Middle frontal gyrus (tissue), 1 donor: Measurements from ENCODE around the gene STX16.

Experiments
- DNase-seq: peaks from one replicate; pipeline ENCODE4 v3.0.0-alpha.2; 2015; ENCODE audit warnings: low spot score; ENCODE audit errors: extremely low spot score

The STX16 gene

GRCh38 chr20:58675641-58676040 lies 24.6 kb downstream of the STX16 start:
- DNase-seq = no peak

GRCh38 chr20:58676161-58676560 lies 25.1 kb downstream of the STX16 start:
- DNase-seq = no peak

GRCh38 chr20:58677079-58677604 lies 26.1 kb downstream of the STX16 start:
- DNase-seq = no peak

GRCh38 chr20:58677808-58678207 lies 26.7 kb downstream of the STX16 start:
- no peak for DNase-seq

- no peak for DNase-seq
Measured at GRCh38 chr20:58678806-58679205, 27.7 kb downstream of the STX16 start.

GRCh38 chr20:58682656-58683531 lies 31.8 kb downstream of the STX16 start:
- no peak for DNase-seq

- no peak for DNase-seq
Measured at GRCh38 chr20:58684291-58684690, 33.2 kb downstream of the STX16 start.

GRCh38 chr20:58685988-58686387 lies 34.9 kb downstream of the STX16 start:
- no peak for DNase-seq

- DNase-seq = no peak
Measured at GRCh38 chr20:58688414-58688813, 37.3 kb downstream of the STX16 start.

GRCh38 chr20:58688840-58689239 lies 37.8 kb downstream of the STX16 start:
- DNase-seq = no peak

GRCh38 chr20:58690396-58691135 lies 39.5 kb downstream of the STX16 start:
- DNase-seq = no peak

- no peak for DNase-seq
Measured at GRCh38 chr20:58691773-58692578, 40.9 kb downstream of the STX16 start.

- DNase-seq = no peak
Measured at GRCh38 chr20:58692579-58693225, 41.6 kb downstream of the STX16 start, which contains the start of gene NPEPL1. TSS of gene NPEPL1 (plus strand) at chr20:58692800. CDS start at chr20:58692901, 101 bp downstream.

- no peak for DNase-seq
Measured at GRCh38 chr20:58693226-58694006, 42.3 kb downstream of the STX16 start.

GRCh38 chr20:58694241-58695083 lies 43.4 kb downstream of the STX16 start:
- no peak for DNase-seq

GRCh38 chr20:58695084-58695722 lies 44.1 kb downstream of the STX16 start:
- no peak for DNase-seq

- no peak for DNase-seq
Measured at GRCh38 chr20:58695895-58696375, 44.9 kb downstream of the STX16 start.

GRCh38 chr20:58696411-58696961 lies 45.4 kb downstream of the STX16 start:
- no peak for DNase-seq
